ENCODE data around the gene KAT7. TPM values are rescaled to one million over a fixed set of nuclear protein-coding genes. Genes with fewer than 3 reads are reported as not detected.

Gene KAT7
- polyA plus RNA-seq, 4 donors: 39.3 to 57.1 (median 52.6) TPM

DNA sequence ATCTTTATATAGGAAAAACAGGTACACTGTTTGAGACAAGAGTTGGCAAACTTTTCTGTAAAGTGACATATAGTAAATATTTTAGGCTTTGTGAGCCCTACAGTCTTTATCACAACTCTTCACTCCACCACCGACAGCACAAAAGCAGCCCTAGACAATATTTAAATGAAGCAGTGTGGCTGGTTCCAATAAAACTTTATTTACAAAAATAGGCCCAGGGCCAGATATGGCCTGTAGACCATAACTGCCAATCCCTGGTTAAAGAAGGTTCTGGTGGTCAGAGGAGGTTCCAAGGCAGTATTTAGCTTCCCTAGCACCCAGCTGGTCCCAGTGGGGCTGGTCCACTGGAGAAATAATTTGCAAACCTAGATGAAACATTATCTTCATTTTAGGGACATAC is 28.2 kb upstream of the KAT7 start:
- no peak for DNase-seq (ENCODE audit: low read depth in 4 of 4, low spot score in 3 of 4)

DNA sequence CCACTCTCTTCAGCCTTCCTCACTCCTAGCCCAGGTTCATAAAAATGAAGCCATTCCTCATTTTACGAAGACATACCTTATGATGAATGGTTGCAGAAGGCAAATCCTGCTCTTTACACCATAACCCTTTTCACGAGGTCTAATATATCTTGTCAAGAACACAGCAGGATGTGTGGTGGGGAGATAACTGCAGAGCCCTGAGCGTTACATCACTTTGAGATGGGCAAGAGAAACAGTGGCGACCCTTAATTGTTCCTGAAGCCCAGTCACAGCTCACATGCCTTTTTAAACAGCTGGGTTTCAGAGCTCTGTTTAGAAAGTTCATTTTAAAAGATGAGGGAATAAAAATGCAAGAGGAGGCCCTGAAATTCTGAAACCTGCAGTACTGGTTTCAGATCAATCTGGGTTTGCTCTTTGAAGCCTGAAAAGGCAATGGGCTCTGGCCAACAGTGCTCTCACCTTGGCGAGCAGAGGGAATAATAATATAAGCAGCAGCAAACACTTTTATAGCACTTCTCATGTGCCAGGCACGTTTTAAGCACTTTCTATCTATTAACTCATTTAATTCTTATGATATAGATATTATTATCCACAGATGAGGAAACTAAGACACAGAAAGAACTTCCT is 27.4 kb upstream of the KAT7 start:
- DNase-seq (ENCODE audit: low read depth in 4 of 4, low spot score in 3 of 4): no peak

DNA sequence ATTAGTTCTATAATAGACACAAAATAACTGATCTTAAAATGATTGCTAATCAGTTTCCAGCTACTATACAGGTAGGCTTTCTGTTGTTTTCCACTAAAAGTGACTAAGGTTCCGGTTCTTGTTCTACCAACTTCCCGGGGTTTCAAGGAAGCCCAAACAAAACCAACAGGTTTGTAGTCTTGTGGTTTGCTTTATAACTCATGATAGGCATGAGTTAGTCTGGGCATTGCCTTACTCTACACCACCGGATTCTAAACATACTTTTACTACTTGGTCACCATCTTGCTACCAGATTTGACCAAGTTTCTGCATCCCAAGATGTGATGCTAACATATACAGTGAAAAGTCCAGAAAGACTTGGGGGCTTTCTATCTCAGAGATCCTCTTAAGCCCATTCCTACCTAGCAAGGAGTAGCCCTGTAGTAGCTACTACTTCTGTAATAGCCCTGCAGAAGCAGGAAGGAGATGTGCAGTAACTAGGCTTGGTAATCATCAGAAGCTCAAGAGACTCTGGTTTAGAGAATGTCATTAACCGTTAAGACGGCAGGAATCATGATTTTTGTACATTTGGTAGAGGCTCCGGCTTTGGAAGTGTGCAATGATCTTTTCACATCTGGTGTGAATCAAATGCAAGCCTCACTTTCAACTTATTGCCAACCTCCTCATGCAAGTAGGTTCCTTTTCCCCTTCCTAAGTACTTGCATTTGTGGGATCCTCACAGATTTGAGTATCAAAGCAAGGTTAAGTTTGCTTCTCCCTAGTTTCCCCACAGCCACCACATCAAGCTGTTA is 26.1 kb upstream of the KAT7 start:
- DNase-seq (ENCODE audit: low read depth in 4 of 4, low spot score in 3 of 4): no peak

DNA sequence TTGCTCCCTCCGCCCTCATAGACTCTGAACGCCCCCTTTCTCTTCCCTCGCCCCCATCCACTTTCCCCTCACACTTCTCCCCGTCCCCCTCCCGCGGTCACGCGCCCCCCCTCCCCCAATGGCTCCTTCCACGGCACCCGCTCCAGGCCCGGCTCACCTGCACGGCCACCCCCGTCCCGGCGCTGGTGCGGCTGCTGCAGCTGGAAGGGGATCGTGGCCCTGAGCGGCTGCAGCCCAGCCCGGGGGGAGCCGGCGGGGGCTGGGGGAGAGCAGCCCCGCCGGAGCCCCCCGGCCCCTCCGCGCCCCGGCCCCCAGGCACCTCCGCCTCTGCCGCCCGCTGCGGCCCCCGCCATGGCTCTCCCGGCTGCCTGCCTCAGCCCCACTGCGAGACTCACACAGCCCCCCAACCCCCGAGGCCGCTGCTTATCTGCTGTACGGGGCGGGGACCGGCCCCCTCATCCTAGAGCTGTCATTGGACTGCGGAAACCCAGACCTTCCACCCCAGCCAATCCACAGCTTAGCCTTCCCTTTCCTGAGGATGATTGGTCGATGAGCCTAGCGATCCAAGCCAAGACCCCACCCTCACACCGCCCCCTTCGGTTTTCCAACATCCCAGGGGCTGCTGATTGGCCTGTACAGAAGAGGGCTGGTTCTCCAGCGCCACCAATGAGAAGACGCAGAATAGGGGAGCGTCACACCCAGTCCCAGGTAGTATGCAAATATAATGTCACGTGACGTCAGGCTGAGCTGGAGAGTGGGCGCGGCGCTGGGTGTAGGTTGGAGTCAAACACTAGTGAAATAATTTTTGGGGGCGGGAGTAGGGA is 24.5 kb upstream of the KAT7 start, which contains the start of gene FAM117A:
TSS of gene FAM117A (minus strand) at position 397 of the 824 bp plus-strand sequence. CDS start at position 353, 44 bp downstream.
- peak; percentile 94 to 98 (median 96) for DNase-seq (ENCODE audit: low read depth in 4 of 4, low spot score in 3 of 4)

DNA sequence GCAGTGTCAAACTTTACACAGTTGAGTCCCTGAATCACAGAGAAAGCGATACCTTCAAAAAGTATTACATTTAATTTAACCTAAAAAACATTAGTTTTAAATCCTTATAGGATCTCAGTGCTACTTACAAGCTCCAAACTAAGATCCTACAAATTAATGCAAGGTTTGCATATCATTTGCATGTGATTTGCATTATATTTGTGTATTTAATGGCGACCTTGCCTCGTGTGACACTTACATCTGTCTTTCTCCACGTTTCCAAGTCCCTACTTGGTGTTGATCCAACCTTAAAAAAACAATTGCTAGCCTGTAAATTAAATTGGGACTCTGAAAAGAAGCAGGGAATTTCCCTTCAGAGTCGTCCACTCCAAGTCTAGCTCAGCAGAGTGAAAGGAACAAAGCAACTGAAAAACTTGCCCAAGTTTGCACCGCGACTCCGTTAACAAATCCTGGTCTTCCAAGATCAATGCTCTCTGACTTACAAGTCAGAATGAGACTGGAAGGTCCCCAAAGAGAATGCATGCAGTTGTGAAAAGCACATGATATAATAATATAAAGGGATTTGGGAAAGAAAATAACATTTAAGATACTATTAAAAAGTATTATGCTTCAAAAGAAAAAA is 23.8 kb upstream of the KAT7 start:
- no peak for DNase-seq (ENCODE audit: low read depth in 4 of 4, low spot score in 3 of 4)

DNA sequence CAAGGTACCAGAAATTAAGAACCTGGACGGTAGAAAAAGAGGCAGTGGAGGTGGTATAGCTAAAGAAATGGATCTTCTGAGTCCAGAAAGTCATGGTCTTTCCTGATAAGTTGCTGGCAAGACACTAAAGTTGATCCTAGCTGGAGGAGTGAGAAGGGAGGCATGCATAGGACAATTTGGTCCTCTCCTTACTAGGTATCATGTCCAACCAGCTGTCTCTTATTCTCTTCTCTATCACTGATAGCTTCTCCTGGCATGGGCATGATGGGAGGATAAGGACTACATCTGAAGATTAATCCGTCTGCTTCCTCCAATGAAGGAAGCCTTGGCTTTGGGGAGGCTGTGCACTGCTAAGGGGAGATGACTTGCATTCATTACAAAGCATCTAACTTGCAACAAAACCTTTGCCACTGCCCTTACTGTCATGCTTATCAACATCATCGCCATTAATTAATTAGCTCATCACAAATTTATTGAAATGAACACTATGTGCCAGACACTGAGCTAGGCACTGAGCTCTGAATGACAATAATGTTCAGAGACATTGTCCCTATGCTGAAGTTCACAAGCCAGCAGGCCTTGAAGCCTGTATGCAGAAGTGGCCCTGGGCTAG is 21.5 kb upstream of the KAT7 start:
- DNase-seq (ENCODE audit: low read depth in 4 of 4, low spot score in 3 of 4): no peak

DNA sequence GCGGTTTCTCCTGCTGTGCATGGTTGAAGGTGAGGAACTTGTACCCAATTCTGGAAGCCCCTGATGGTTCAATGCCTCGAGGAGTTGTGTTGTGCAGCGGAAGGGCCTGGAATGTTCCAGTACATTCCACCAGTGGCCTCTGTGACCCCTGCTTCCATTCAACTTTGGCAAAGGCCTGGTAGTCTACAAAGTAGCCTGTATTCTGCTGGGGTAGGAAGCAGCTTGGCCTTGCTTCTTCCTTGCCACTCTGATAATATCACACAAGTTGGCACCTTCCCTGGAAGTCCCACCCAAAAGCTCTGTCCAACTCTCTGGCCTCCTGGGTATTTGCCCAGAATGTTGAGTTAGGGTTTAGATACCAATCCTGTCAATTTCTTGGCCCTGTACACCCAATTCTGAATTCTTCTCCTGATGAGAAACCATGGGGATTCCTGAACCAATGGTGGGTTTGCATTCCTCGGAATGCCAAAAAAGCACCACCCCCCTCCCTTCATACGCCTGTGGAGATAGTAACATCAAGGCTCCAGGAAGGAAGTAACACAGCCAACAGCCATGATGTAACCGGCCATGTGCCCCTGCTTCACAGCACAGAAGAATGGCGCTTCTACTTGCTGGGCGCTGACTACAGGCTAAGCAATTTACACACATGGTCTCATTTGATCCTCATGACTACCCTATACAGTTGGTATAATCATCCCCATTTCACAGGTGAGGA is 12.8 kb upstream of the KAT7 start:
- no peak for DNase-seq (ENCODE audit: low read depth in 4 of 4, low spot score in 3 of 4)

DNA sequence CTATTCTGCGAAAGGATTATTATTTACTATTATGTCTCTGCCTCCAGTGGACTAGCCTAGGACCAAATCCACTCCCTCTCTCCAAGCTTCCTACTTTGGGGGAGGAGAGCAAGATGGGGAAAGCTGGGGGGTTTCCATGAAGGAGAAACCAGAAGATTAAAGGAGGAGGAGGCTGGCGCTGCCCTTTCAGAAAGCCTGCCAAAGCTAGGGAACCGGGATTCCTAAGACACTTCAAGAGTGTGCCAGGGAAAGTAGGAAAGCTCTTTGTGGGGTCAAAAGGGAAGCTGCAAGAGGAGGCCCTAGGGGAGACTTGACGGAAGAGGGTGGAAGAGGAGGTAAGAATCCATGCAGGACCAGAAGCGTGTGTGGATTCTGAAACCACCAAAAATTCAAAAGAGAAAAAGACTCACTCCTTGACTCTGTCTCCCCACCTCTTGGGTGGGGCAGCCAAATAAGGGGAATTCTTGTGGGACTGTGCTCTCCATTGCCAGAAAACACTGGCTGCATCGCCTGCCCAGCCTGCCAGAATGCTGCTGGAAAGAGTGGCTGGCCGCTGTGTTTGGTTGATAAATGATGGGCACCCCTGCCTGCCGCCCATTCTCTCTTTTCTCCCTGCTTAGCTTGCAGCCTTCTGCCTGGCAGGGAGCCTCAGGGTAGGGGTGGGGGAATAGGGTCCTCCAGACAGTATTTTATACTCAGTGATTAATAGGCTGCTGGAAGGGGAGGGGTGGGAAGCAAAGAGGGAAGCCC is 11.8 kb upstream of the KAT7 start:
- no peak for DNase-seq (ENCODE audit: low read depth in 4 of 4, low spot score in 3 of 4)

DNA sequence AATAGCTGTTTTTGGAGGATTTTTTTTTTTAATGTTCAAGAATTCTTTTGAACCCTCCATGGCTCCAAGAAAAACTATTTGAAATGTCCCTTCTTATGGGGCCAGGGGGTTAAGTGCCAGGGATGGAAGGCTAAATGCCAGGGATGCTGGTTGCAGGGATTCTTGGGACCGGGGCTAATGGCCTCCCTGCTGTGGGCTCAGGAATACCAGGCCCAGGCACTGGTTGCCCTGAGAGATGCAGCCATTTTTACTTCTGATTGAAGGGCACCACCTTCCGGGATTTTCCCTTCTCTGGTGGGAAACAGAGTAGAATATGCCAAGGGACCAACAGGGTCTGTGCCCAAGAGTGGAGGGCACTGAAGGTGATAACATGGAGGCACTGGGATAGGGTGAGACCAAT is 10.9 kb upstream of the KAT7 start:
- DNase-seq (ENCODE audit: low read depth in 4 of 4, low spot score in 3 of 4): no peak

DNA sequence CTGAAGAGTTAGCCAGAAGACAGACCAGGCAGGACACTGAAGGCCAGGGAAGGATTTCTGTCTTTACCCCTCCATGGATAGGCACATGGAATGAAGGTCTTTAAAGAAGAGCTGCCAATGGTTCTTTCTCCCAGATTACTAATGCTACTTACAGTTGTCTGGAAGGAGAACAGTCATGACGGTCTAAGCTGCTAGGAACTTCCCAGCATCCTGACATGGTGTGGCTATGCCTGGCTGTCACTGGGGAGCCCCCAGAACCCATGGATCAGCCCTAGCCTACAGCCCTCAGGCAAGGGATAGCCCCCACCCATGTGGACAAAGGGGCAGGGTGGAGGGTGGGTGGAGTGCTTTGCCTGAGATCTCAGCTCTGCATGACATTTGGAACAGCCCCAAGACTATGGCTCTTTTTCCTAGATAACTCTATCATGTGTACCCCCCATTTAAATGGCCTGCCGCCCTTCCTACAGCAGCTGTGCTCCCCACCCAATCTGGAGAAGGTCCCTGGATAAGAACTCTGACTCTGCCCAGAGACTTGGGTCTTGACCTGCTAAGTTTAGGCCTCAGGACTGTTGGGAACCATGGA is 9.2 kb upstream of the KAT7 start:
- DNase-seq (ENCODE audit: low read depth in 4 of 4, low spot score in 3 of 4): no peak

DNA sequence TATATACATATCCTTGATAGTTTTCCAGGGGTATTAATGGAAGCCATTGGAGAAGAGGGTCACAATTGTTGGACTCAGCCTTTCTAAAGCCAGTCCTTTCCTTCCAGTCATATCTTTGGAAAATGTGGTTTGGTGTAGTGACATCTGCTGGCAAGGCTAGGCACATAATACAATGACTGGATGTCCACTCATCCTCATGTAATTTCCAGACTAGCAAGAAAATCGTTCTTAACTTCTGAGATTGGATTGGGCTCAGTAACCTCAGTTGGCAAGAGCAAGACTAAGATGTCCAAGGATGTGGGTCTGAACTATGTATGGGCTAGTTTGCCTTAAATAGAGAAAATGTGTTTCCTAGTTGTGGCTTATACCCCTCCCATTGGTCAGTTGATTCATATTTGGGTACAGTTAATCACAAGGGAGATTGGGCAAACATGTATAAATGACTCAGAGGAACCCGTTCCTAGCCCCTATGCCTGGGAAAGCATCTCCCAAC is 8.7 kb upstream of the KAT7 start:
- DNase-seq (ENCODE audit: low read depth in 4 of 4, low spot score in 3 of 4): no peak

DNA sequence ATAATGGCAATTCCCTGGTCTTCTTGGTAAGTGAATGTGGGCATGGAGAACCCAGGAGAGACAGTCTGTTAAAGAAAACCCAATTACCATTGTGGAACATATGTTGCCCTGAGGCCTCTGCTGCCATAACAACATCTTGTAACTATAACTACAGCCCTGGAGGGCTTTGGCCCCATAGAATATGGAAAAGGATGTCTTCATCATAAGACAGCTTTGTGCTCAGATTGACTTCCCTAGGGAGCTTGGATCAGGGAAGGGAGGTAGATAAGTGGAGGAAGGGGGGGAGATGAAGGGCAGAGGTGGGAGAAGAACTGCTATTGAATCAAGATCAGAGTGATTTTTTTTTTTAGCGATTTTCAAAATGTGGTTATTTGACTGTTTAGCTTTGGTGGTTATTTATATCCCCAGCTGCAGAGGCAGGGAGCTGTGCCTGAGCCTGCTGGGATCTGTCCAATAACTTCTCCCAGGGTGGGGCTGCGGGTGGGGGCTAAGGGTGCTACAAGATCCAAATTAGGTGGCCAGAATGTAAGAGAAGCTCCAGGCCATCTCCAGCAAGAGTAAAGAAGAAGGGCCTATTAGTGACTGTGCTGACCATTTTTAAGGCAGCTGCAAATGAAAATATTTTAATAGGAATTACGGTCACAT is 5.3 kb upstream of the KAT7 start:
- no peak for DNase-seq (ENCODE audit: low read depth in 4 of 4, low spot score in 3 of 4)

DNA sequence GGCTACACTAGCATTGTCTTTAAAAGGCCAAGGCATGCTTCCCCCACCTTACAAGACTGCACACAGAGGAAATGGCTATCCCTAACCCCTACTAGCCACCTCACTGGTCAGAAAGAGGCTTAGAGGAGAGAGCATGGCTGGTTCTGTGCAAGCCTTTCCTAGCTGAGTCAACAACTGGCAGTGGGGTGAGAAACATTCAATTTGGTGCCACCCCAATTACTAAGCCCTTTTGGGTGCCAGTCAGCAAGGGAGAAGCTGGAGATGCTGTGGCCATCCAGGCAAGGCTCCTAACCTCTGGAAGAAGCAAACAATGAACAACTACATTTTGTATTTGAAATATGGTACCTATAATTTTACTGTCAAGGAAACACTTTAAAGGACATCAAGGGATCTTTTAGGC is 4.7 kb upstream of the KAT7 start:
- DNase-seq (ENCODE audit: low read depth in 4 of 4, low spot score in 3 of 4): no peak

DNA sequence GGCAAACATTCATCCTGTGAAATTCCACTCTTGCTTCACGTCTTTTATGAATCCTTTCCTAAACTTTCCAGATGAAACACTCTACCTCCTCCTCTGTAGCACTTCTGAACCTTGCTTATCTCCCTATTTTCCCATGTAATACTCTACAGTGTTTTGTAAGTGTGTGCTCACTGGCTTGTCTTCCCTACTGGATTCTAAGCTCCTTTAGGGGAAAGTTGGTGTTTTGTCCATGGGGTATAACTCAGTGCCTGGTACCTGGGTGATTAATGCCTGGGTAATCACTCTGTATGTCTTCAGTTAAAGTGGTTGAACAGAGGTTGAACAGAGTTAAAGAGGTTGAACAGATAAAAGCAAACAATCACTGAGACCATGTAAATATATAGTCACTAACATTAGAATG is 3.8 kb upstream of the KAT7 start:
- DNase-seq (ENCODE audit: low read depth in 4 of 4, low spot score in 3 of 4): no peak

DNA sequence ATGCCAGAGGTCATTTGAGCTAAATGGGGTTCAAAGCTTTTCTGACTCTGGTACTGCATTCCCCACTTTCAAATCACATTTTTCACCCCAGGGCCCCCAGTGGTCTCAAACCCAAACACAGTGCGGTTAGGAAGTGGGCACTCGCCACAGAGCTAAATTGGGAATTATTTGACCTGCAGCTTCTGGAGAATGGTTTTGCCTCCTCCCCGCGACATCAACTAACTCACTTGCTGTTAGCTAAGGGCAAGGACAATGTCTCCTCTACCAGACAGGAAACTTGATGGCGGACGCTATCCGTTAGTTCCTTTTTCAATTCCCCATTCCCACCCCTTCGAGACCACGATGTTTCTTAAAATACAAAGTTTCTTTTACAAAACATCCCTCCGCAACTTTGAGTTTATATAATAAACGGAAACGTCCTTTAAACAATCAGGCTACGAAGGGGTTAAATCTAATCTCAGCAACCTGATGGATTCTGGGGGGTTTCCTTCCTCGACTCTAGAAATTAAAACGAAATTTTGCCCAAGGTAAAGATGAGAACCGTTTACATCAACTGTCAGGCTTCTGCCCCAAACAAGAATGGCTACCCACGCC is 500 bp upstream of the KAT7 start:
- no peak for DNase-seq (ENCODE audit: low read depth in 4 of 4, low spot score in 3 of 4)

DNA sequence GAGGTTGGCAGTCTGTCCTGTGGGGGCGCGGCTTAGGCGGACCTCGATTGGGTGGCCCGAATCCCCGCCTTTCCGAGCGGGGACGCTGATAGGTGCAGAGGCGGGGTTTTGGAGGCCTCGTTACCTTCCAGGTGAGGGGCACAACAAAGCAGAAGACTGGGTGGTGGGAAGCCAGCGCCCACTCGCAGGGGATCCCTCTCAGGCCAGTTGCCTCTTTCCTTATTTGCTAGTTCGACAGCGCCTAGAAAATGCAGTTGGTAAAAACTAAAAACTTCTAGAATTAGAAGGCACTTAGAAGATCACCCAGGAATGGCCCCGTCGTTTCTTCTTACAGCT is 730 bp downstream of the KAT7 start:
- no peak for DNase-seq (ENCODE audit: low read depth in 4 of 4, low spot score in 3 of 4)

DNA sequence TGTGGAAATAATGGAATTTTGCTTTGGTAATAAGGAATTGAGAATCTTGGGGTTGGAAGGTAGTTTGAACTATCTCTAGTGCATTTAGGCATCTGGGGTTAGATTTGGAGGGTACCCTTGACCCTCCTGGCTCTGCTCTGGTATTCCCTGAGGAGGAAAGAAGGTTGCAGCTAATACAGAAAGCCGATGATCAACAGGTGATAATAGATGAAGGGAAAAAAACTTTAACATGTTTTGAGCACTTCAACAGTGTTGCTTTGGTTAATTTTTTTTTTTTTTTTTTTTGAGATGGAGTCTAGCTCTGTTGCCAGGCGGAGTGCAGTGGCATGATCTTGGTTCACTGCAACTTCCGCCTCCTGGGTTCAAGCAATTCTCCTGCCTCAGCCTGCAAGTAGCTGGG is 4.8 kb downstream of the KAT7 start:
- DNase-seq (ENCODE audit: low read depth in 4 of 4, low spot score in 3 of 4): no peak

DNA sequence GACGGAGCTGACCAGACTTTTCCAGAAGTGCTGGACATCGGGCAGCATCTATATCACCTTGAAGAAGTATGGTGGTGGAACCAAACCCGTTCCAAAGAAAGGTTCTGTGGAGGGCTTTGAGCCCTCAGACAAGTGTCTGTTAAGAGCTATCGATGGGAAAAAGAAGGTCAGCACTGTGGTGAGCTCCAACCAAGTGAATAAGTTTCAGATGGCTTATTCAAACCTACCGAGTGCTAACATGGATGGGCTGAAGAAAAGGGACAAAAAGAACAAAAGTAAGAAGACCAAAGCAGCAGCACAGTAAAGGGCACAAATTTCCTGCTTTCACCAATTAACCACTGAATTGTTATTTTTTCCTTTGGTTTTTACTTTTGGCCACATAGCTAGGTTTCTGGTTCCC is 6.9 kb downstream of the KAT7 start:
- DNase-seq (ENCODE audit: low read depth in 4 of 4, low spot score in 3 of 4): no peak
